Fibroblast of peridontal ligament (primary cell): ENCODE measurements around the gene RNF217.
"Not testable (repeated sequence)": the region's sequence is repeated elsewhere in the genome, so short reads cannot be mapped to it uniquely, and the experiment has no call there.

Source experiments
- DNase-seq: peaks from one replicate; pipeline ENCODE4 v3.0.0-alpha.2; 2010; ENCODE audit errors: extremely low read depth

The RNF217 gene

GRCh38 chr6:124961777-124962638, at the start of gene RNF217:
TSS of gene RNF217 (plus strand) at chr6:124962437. CDS start at chr6:124962545, 108 bp downstream.
- peak; percentile 75 for DNase-seq

GRCh38 chr6:124913056-124913455, 49.2 kb upstream of the RNF217 start:
- DNase-seq, result no peak

- peak; percentile 2 for DNase-seq
Measured at GRCh38 chr6:124917769-124918168, 44.5 kb upstream of the RNF217 start.

- not testable (repeated sequence) for DNase-seq
Measured at GRCh38 chr6:124919703-124920102, 42.5 kb upstream of the RNF217 start.

GRCh38 chr6:124924333-124924759, 37.9 kb upstream of the RNF217 start:
- DNase-seq, result peak; percentile 35

GRCh38 chr6:124926435-124926834, 35.8 kb upstream of the RNF217 start:
- no peak for DNase-seq

GRCh38 chr6:124927806-124928205, 34.4 kb upstream of the RNF217 start:
- peak; percentile 20 for DNase-seq

GRCh38 chr6:124928851-124929250, 33.4 kb upstream of the RNF217 start:
- DNase-seq, result no peak

GRCh38 chr6:124937645-124938044, 24.6 kb upstream of the RNF217 start:
- no peak for DNase-seq

- DNase-seq, result no peak
Measured at GRCh38 chr6:124941259-124941658, 21.0 kb upstream of the RNF217 start.

GRCh38 chr6:124943658-124944057, 18.6 kb upstream of the RNF217 start:
- DNase-seq, result no peak

- DNase-seq, result peak; percentile 37
Measured at GRCh38 chr6:124947971-124948451, 14.2 kb upstream of the RNF217 start.

- DNase-seq, result no peak
Measured at GRCh38 chr6:124949706-124950105, 12.5 kb upstream of the RNF217 start.

GRCh38 chr6:124953808-124954207, 8.4 kb upstream of the RNF217 start:
- DNase-seq, result no peak

- DNase-seq, result no peak
Measured at GRCh38 chr6:124955108-124955856, 7.0 kb upstream of the RNF217 start.

GRCh38 chr6:124956018-124956417, 6.2 kb upstream of the RNF217 start:
- DNase-seq, result no peak

- no peak for DNase-seq
Measured at GRCh38 chr6:124958149-124958548, 4.1 kb upstream of the RNF217 start.

GRCh38 chr6:124958759-124959354, 3.4 kb upstream of the RNF217 start:
- DNase-seq, result peak; percentile 31

GRCh38 chr6:124960757-124961463, 1.3 kb upstream of the RNF217 start:
- DNase-seq, result peak; percentile 29

GRCh38 chr6:124961464-124961776, 817 bp upstream of the RNF217 start:
- DNase-seq, result no peak

GRCh38 chr6:124962639-124963415, 590 bp downstream of the RNF217 start:
- DNase-seq, result peak; percentile 42
